DND-41 (cell line): ENCODE measurements around the gene XCL1.
"Not testable (repeated sequence)": the region's sequence is repeated elsewhere in the genome, so short reads cannot be mapped to it uniquely, and the experiment has no call there.

Experiments used
- EZH2 ChIP-seq: IDR thresholded peaks from 3 replicates; pipeline ENCODE4 v1.6.1; 2012; ENCODE audit warnings: borderline replicate concordance, low read depth, mild to moderate bottlenecking, moderate library complexity, low read length, inconsistent platforms; ENCODE audit not compliant: severe bottlenecking
- TF ChIP-seq, protein P1 (sequence below): IDR thresholded peaks from 2 replicates; pipeline ENCODE4 v1.5.1; 2012; ENCODE audit warnings: borderline replicate concordance, low read length, moderate library complexity, mild to moderate bottlenecking; ENCODE audit not compliant: poor library complexity, severe bottlenecking; ENCODE audit errors: extremely low read depth

- not testable (repeated sequence) for TF ChIP-seq EZH2
- TF ChIP-seq, protein P1, sequence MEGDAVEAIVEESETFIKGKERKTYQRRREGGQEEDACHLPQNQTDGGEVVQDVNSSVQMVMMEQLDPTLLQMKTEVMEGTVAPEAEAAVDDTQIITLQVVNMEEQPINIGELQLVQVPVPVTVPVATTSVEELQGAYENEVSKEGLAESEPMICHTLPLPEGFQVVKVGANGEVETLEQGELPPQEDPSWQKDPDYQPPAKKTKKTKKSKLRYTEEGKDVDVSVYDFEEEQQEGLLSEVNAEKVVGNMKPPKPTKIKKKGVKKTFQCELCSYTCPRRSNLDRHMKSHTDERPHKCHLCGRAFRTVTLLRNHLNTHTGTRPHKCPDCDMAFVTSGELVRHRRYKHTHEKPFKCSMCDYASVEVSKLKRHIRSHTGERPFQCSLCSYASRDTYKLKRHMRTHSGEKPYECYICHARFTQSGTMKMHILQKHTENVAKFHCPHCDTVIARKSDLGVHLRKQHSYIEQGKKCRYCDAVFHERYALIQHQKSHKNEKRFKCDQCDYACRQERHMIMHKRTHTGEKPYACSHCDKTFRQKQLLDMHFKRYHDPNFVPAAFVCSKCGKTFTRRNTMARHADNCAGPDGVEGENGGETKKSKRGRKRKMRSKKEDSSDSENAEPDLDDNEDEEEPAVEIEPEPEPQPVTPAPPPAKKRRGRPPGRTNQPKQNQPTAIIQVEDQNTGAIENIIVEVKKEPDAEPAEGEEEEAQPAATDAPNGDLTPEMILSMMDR, result not testable (repeated sequence)
Observed at GRCh38 chr1:168578531-168579185, 2.3 kb downstream of the XCL1 start.
